ENCODE data around the gene ASIC4. TPM values are rescaled to one million over a fixed set of nuclear protein-coding genes. Genes with fewer than 3 reads are reported as not detected.

The ASIC4 gene
- total RNA-seq, 1 donor from 2014 or later, result 0.15 TPM

GRCh38 chr2:219508971-219509779, 5.1 kb upstream of the ASIC4 start:
- Mint-ChIP-seq H3K4me3 (ENCODE audit: unreplicated experiment) (peak overlapping the region; percentile 69), H3K27me3 (ENCODE audit: low read depth) (peaks cover 30% of the 10 kb centered on the region), H3K36me3 (ENCODE audit: low read depth) (peaks cover 9% of the 10 kb centered on the region), H3K9me3 (ENCODE audit: low read depth) (no peaks in the 10 kb centered on the region), H3K27ac (ENCODE audit: unreplicated experiment) (no peak overlapping the region), H3K4me1 (ENCODE audit: low read depth) (peaks cover 20% of the 10 kb centered on the region)
- DNase-seq (ENCODE audit: low spot score), result no peak
- TF ChIP-seq CTCF (IDR thresholded peaks at IDR 0.05), result no peak

GRCh38 chr2:219509780-219510511, 4.3 kb upstream of the ASIC4 start:
- Mint-ChIP-seq H3K4me1 (ENCODE audit: low read depth) (peaks cover 22% of the 10 kb centered on the region), H3K9me3 (ENCODE audit: low read depth) (no peaks in the 10 kb centered on the region), H3K36me3 (ENCODE audit: low read depth) (peaks cover 3% of the 10 kb centered on the region), H3K4me3 (ENCODE audit: unreplicated experiment) (peak overlapping the region; percentile 69), H3K27me3 (ENCODE audit: low read depth) (peaks cover 32% of the 10 kb centered on the region), H3K27ac (ENCODE audit: unreplicated experiment) (peak overlapping the region; percentile 49)
- TF ChIP-seq CTCF (IDR thresholded peaks at IDR 0.05), result peak; percentile 84
- DNase-seq (ENCODE audit: low spot score), result no peak

GRCh38 chr2:219510512-219511135, 3.7 kb upstream of the ASIC4 start:
- Mint-ChIP-seq H3K27me3 (ENCODE audit: low read depth) (peaks cover 38% of the 10 kb centered on the region), H3K9me3 (ENCODE audit: low read depth) (no peaks in the 10 kb centered on the region), H3K4me1 (ENCODE audit: low read depth) (peaks cover 22% of the 10 kb centered on the region), H3K4me3 (ENCODE audit: unreplicated experiment) (peak overlapping the region; percentile 69), H3K27ac (ENCODE audit: unreplicated experiment) (no peak overlapping the region), H3K36me3 (ENCODE audit: low read depth) (peaks cover 3% of the 10 kb centered on the region)
- TF ChIP-seq CTCF (IDR thresholded peaks at IDR 0.05), result no peak
- DNase-seq (ENCODE audit: low spot score), result no peak

- no peak overlapping the region for H3K27ac Mint-ChIP-seq (ENCODE audit: unreplicated experiment)
- no peak for DNase-seq (ENCODE audit: low spot score)
- peaks cover 22% of the 10 kb centered on the region for H3K4me1 Mint-ChIP-seq (ENCODE audit: low read depth)
- peaks cover 49% of the 10 kb centered on the region for H3K27me3 Mint-ChIP-seq (ENCODE audit: low read depth)
- no peak overlapping the region for H3K4me3 Mint-ChIP-seq (ENCODE audit: unreplicated experiment)
- H3K9me3 Mint-ChIP-seq (ENCODE audit: low read depth), result no peaks in the 10 kb centered on the region
- no peak for TF ChIP-seq CTCF (IDR thresholded peaks at IDR 0.05)
- H3K36me3 Mint-ChIP-seq (ENCODE audit: low read depth), result peaks cover under 1% of the 10 kb centered on the region
Measured at GRCh38 chr2:219511547-219512325, 2.5 kb upstream of the ASIC4 start.

Measured in chondrocyte (in vitro differentiated cells).